Endodermal cell (in vitro differentiated cells): ENCODE results near the gene PLCB1. TPM values are rescaled to one million over a fixed set of nuclear protein-coding genes. Genes with fewer than 3 reads are reported as not detected.

Experiments
- DNase-seq: peaks from one replicate; pipeline ENCODE4 v3.0.0-alpha.2; 2017
- H3K27ac ChIP-seq: 2 replicates; pipeline ENCODE4 v1.5.1; 2013; ENCODE audit warnings: mild to moderate bottlenecking, low read depth, low read length, moderate library complexity
- H3K27me3 ChIP-seq: 2 replicates; pipeline ENCODE4 v1.6.1; 2013; ENCODE audit warnings: mild to moderate bottlenecking, low read length, moderate library complexity; ENCODE audit not compliant: insufficient read depth, control insufficient read depth, poor library complexity, severe bottlenecking
- H3K36me3 ChIP-seq: 2 replicates; pipeline ENCODE4 v1.7.0; 2013; ENCODE audit warnings: mild to moderate bottlenecking, low read length, moderate library complexity; ENCODE audit not compliant: control insufficient read depth, insufficient read depth
- H3K4me1 ChIP-seq: one replicate; pipeline ENCODE4 v1.7.0; 2013; ENCODE audit warnings: low read length; ENCODE audit not compliant: control insufficient read depth, insufficient read depth
- H3K4me3 ChIP-seq: 2 replicates; pipeline ENCODE4 v1.5.1; 2013; ENCODE audit warnings: mild to moderate bottlenecking, low read length, moderate library complexity
- H3K9ac ChIP-seq: 2 replicates; pipeline ENCODE4 v1.6.1; 2013; ENCODE audit warnings: mild to moderate bottlenecking, low read length, moderate library complexity; ENCODE audit not compliant: poor library complexity, severe bottlenecking; ENCODE audit errors: extremely low read depth
- H3K9me3 ChIP-seq: 2 replicates; pipeline ENCODE4 v1.6.1; 2013; ENCODE audit warnings: mild to moderate bottlenecking, low read length, moderate library complexity; ENCODE audit not compliant: control insufficient read depth
- H3K27ac Mint-ChIP-seq: 2 replicates; pipeline ENCODE4 v1.8.0; 2020; ENCODE audit warnings: mixed read lengths
- H3K27me3 Mint-ChIP-seq: 2 replicates; pipeline ENCODE4 v1.8.0; 2021; ENCODE audit warnings: mild to moderate bottlenecking, mixed read lengths; ENCODE audit not compliant: insufficient read depth
- H3K36me3 Mint-ChIP-seq: 2 replicates; pipeline ENCODE4 v1.8.0; 2020; ENCODE audit warnings: low read depth, mixed read lengths
- H3K4me1 Mint-ChIP-seq: 2 replicates; pipeline ENCODE4 v1.8.0; 2020; ENCODE audit warnings: mixed read lengths
- H3K4me3 Mint-ChIP-seq: 2 replicates; pipeline ENCODE4 v1.8.0; 2020; ENCODE audit warnings: mild to moderate bottlenecking, moderate library complexity, mixed read lengths
- H3K9me3 Mint-ChIP-seq: 2 replicates; pipeline ENCODE4 v1.8.0; 2020; ENCODE audit warnings: mild to moderate bottlenecking, mixed read lengths
- CTCF ChIP-seq: fragments of 200-600 bp; sonication (generic); conservative IDR thresholded peaks from 2 replicates; pipeline ENCODE4 v1.5.0; 2021; ENCODE audit warnings: antibody characterized with exemption, mild to moderate bottlenecking
- WGBS, 2 experiments: methylation state at CpG; one replicate each; pipeline versions ENCODE4 v1.1.5 to v1.1.7; 2013; ENCODE audit warnings: missing lambda C conversion rate in 2 of 2, mixed read lengths in 1 of 2; ENCODE audit not compliant: insufficient coverage in 1 of 2, insufficient read length in 1 of 2; 5-methylcytosine and 5-hydroxymethylcytosine counted together
- total RNA-seq, 2 donors: library from RNA; stranded (reverse); fragmentation: NEBNext Ultra II Directional in 1 of 2; extraction: Animal tissue kit (Norgen Biotek cat#: 25700) in 1 of 2; gene quantifications; 2 replicates in 1 of 2; 3 replicates in 1 of 2; pipeline ENCODE4 v1.2.1, GENCODE V29; 2021

Gene PLCB1
- total RNA-seq, 2 donors from 2014 or later = 15.3 to 16.5 TPM

GRCh38 chr20:8118760-8119159 is 13.3 kb upstream of the PLCB1 start:
- Mint-ChIP-seq H3K4me1 (peaks cover 6% of the 10 kb centered on the region), H3K27me3 (no peaks in the 10 kb centered on the region), H3K36me3 (no peaks in the 10 kb centered on the region), H3K4me3 (no peak overlapping the region), H3K27ac (no peak overlapping the region), H3K9me3 (peaks cover 3% of the 10 kb centered on the region)
- no peaks in the 10 kb centered on the region for H3K36me3 ChIP-seq
- TF ChIP-seq CTCF = no peak
- H3K9ac ChIP-seq = no peak overlapping the region
- no peak for DNase-seq
- no peaks in the 10 kb centered on the region for H3K9me3 ChIP-seq
- no peak overlapping the region for H3K27ac ChIP-seq
- H3K4me1 ChIP-seq = peaks cover 5% of the 10 kb centered on the region
- H3K27me3 ChIP-seq = no peaks in the 10 kb centered on the region
- WGBS, 2 experiments = 96% methylated on average over 1 of the region's 1 CpG; no CpG with 5 or more reads in 1 of the 2 experiments
- no peak overlapping the region for H3K4me3 ChIP-seq

GRCh38 chr20:8121666-8122065 is 10.4 kb upstream of the PLCB1 start:
- DNase-seq = no peak
- no peaks in the 10 kb centered on the region for H3K9me3 Mint-ChIP-seq
- TF ChIP-seq CTCF = no peak
- no peaks in the 10 kb centered on the region for H3K27me3 Mint-ChIP-seq
- H3K9ac ChIP-seq = no peak overlapping the region
- no peak overlapping the region for H3K4me3 ChIP-seq
- no peak overlapping the region for H3K27ac Mint-ChIP-seq
- 89% methylated on average over 1 of the region's 1 CpG; no CpG with 5 or more reads in 1 of the 2 experiments for WGBS, 2 experiments
- H3K36me3 ChIP-seq = no peaks in the 10 kb centered on the region
- H3K9me3 ChIP-seq = no peaks in the 10 kb centered on the region
- no peak overlapping the region for H3K27ac ChIP-seq
- peaks cover 15% of the 10 kb centered on the region for H3K4me1 Mint-ChIP-seq
- H3K27me3 ChIP-seq = no peaks in the 10 kb centered on the region
- no peak overlapping the region for H3K4me3 Mint-ChIP-seq
- peaks cover 5% of the 10 kb centered on the region for H3K4me1 ChIP-seq
- no peaks in the 10 kb centered on the region for H3K36me3 Mint-ChIP-seq

GRCh38 chr20:8124639-8125038 is 7.4 kb upstream of the PLCB1 start:
- H3K9me3 Mint-ChIP-seq = no peaks in the 10 kb centered on the region
- no peaks in the 10 kb centered on the region for H3K9me3 ChIP-seq
- no peak overlapping the region for H3K27ac ChIP-seq
- DNase-seq = no peak
- H3K4me3 ChIP-seq = no peak overlapping the region
- H3K36me3 Mint-ChIP-seq = no peaks in the 10 kb centered on the region
- H3K9ac ChIP-seq = no peak overlapping the region
- H3K4me1 ChIP-seq = peaks cover 7% of the 10 kb centered on the region
- H3K4me3 Mint-ChIP-seq = no peak overlapping the region
- TF ChIP-seq CTCF = no peak
- H3K27me3 Mint-ChIP-seq = no peaks in the 10 kb centered on the region
- no peak overlapping the region for H3K27ac Mint-ChIP-seq
- H3K36me3 ChIP-seq = no peaks in the 10 kb centered on the region
- peaks cover 34% of the 10 kb centered on the region for H3K4me1 Mint-ChIP-seq
- H3K27me3 ChIP-seq = no peaks in the 10 kb centered on the region
